Measurements from ENCODE around the gene SPNS1. TPM values are rescaled to one million over a fixed set of nuclear protein-coding genes. Genes with fewer than 3 reads are reported as not detected.

The SPNS1 gene
- 49.0 to 80.8 TPM (median 76.7 TPM) in 5 replicates for total RNA-seq (2022; extraction: Qiagen RNA extraction; ENCODE audit: low read depth)

GRCh38 chr16:28974437-28975157 lies at the start of gene SPNS1:
TSS of gene SPNS1 (plus strand) at chr16:28974778. CDS start at chr16:28975152, 374 bp downstream.

GRCh38 chr16:28931801-28932225 lies 42.8 kb upstream of the SPNS1 start, which contains the start of gene CD19:
TSS of gene CD19 (plus strand) at chr16:28931971. CDS start at chr16:28932001, 30 bp downstream.

GRCh38 chr16:28950648-28951409 lies 23.7 kb upstream of the SPNS1 start, which contains the start of gene NFATC2IP:
TSS of gene NFATC2IP (plus strand) at chr16:28950937. CDS start at chr16:28951012, 75 bp downstream.

GRCh38 chr16:28984619-28985135 lies 10.1 kb downstream of the SPNS1 start, which contains the start of gene LAT:
TSS of gene LAT (plus strand) at chr16:28985052. CDS start at chr16:28985418, 366 bp downstream.

Other genes with a start within 250 kb of the SPNS1 start
- 1.2 to 3.0 TPM (median 1.7 TPM) in 5 replicates for gene NPIPB9, start 223.0 kb upstream of the SPNS1 start, total RNA-seq (2022; extraction: Qiagen RNA extraction; ENCODE audit: low read depth)
- 101 to 148 TPM (median 134 TPM) in 5 replicates for gene ATXN2L, start 151.8 kb upstream of the SPNS1 start, total RNA-seq (2022; extraction: Qiagen RNA extraction; ENCODE audit: low read depth)
- 217 to 312 TPM (median 296 TPM) in 5 replicates for gene TUFM, start 128.4 kb upstream of the SPNS1 start, total RNA-seq (2022; extraction: Qiagen RNA extraction; ENCODE audit: low read depth)
- gene SH2B1, start 110.9 kb upstream of the SPNS1 start, total RNA-seq (2022; extraction: Qiagen RNA extraction; ENCODE audit: low read depth): 25.2 to 33.2 TPM (median 30.8 TPM) in 5 replicates
- 1.2 to 2.7 TPM (median 2.2 TPM) in 5 replicates for gene ATP2A1, start 96.3 kb upstream of the SPNS1 start, total RNA-seq (2022; extraction: Qiagen RNA extraction; ENCODE audit: low read depth)
- gene RABEP2, start 49.5 kb upstream of the SPNS1 start, total RNA-seq (2022; extraction: Qiagen RNA extraction; ENCODE audit: low read depth): 10.0 to 12.0 TPM (median 10.7 TPM) in 5 replicates
- not detected in 5 replicates for gene CD19, start 42.8 kb upstream of the SPNS1 start, total RNA-seq (2022; extraction: Qiagen RNA extraction; ENCODE audit: low read depth)
- gene NFATC2IP, start 23.8 kb upstream of the SPNS1 start, total RNA-seq (2022; extraction: Qiagen RNA extraction; ENCODE audit: low read depth): 22.7 to 32.3 TPM (median 31.0 TPM) in 5 replicates
- 4.0 to 5.8 TPM (median 4.8 TPM) in 5 replicates for gene LAT, start 10.3 kb downstream of the SPNS1 start, total RNA-seq (2022; extraction: Qiagen RNA extraction; ENCODE audit: low read depth)